ENCODE data around the gene IZUMO4. TPM values are rescaled to one million over a fixed set of nuclear protein-coding genes. Genes with fewer than 3 reads are reported as not detected.

IZUMO4 gene
- total RNA-seq, 1 donor from 2014 or later = not detected

DNA sequence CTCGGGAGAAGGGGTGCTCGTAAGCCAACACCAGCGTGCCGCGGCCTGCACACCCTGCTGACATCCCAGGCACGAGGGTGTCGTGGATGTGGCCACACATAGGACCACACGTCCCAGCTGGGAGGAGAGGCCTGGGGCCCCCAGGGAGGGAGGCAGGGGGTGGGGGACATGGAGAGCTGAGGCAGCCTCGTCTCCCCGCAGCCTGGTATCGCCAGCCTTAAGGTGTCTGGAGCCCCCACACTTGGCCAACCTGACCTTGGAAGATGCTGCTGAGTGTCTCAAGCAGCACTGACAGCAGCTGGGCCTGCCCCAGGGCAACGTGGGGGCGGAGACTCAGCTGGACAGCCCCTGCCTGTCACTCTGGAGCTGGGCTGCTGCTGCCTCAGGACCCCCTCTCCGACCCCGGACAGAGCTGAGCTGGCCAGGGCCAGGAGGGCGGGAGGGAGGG is 2.4 kb downstream of the IZUMO4 start:
- no peak overlapping the region for H3K9ac ChIP-seq
- H3K27ac Mint-ChIP-seq = no peak overlapping the region
- no peak for DNase-seq (ENCODE audit: low spot score)
- no peaks in the 10 kb centered on the region for H3K9me3 Mint-ChIP-seq
- H3K4me2 ChIP-seq = no peak overlapping the region
- no peaks in the 10 kb centered on the region for H3K36me3 ChIP-seq
- no peak overlapping the region for H3K4me3 ChIP-seq
- TF ChIP-seq, protein P1, sequence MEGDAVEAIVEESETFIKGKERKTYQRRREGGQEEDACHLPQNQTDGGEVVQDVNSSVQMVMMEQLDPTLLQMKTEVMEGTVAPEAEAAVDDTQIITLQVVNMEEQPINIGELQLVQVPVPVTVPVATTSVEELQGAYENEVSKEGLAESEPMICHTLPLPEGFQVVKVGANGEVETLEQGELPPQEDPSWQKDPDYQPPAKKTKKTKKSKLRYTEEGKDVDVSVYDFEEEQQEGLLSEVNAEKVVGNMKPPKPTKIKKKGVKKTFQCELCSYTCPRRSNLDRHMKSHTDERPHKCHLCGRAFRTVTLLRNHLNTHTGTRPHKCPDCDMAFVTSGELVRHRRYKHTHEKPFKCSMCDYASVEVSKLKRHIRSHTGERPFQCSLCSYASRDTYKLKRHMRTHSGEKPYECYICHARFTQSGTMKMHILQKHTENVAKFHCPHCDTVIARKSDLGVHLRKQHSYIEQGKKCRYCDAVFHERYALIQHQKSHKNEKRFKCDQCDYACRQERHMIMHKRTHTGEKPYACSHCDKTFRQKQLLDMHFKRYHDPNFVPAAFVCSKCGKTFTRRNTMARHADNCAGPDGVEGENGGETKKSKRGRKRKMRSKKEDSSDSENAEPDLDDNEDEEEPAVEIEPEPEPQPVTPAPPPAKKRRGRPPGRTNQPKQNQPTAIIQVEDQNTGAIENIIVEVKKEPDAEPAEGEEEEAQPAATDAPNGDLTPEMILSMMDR (IDR thresholded peaks at IDR 0.05) = no peak
- TF ChIP-seq EZH2phosphoT487 (IDR thresholded peaks at IDR 0.05) (no peak), EZH2 (IDR thresholded peaks at IDR 0.05) (no peak)
- H3K4me3 Mint-ChIP-seq = no peak overlapping the region
- no peak overlapping the region for H3K27ac ChIP-seq
- H3K4me1 Mint-ChIP-seq = peaks cover 13% of the 10 kb centered on the region
- H3F3A ChIP-seq (ENCODE audit: low read depth) = peaks cover 32% of the 10 kb centered on the region
- H3K27me3 Mint-ChIP-seq (ENCODE audit: insufficient read depth, low read depth) = peaks cover 9% of the 10 kb centered on the region
- H3K27me3 ChIP-seq = no peaks in the 10 kb centered on the region
- H4K20me1 ChIP-seq (ENCODE audit: low read depth) = peaks cover 32% of the 10 kb centered on the region
- peaks cover 25% of the 10 kb centered on the region for H3K79me2 ChIP-seq (ENCODE audit: low read depth)
- peaks cover 9% of the 10 kb centered on the region for H3K36me3 Mint-ChIP-seq
- no peaks in the 10 kb centered on the region for H3K9me3 ChIP-seq (ENCODE audit: low read depth)
- H2AFZ ChIP-seq (replicated peaks) = no peak overlapping the region
- peaks cover 7% of the 10 kb centered on the region for H3K4me1 ChIP-seq

DNA sequence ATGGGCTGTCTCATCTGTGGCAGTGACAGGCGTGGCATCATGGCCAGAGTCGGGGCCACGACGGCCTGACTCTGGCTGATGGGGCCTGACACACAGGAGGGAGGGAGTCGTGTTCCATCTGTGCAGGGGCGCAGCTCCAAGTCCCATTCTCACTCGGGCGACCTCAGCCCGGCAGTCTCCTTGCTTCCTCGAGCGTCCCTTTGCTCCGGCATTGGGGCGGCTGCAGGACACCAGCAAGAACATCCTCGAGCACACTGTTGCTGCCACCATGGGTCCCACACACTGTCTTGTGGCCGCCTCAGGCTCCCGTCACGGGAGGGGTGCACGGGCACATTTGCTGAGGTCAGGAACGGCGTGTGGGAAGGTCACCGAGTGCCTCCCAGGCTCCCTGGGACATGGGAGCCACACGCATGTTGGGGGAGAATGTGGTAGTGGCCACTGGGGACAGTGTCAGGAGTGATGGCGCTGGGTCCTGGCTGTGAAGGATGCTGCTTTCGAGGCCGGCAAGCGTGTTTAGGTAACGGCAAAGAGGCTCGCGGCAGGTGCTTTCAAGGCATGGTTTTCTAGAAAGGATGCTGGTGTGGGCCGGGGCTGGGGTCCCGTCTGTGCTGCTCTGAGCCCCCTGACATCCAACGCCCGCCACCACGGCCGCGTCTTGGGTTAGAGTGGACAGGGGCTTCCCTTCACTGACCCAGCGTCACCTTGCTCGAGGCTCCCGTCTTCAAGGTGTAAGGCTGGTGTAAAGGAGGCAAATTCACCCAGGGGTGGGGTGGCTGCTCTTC is 3.4 kb downstream of the IZUMO4 start:
- Histone ChIP-seq H3K9ac (no peak overlapping the region), H3K9me3 (ENCODE audit: low read depth) (no peaks in the 10 kb centered on the region), H3K36me3 (no peaks in the 10 kb centered on the region), H3K4me1 (peaks cover 7% of the 10 kb centered on the region), H3F3A (ENCODE audit: low read depth) (peaks cover 26% of the 10 kb centered on the region), H4K20me1 (ENCODE audit: low read depth) (peaks cover 32% of the 10 kb centered on the region), H3K27ac (no peak overlapping the region), H3K4me2 (no peak overlapping the region), H3K4me3 (no peak overlapping the region), H3K27me3 (no peaks in the 10 kb centered on the region), H3K79me2 (ENCODE audit: low read depth) (peaks cover 26% of the 10 kb centered on the region), H2AFZ (replicated peaks) (no peak overlapping the region)
- H3K27ac Mint-ChIP-seq = no peak overlapping the region
- peaks cover 17% of the 10 kb centered on the region for H3K36me3 Mint-ChIP-seq
- H3K9me3 Mint-ChIP-seq = no peaks in the 10 kb centered on the region
- no peak overlapping the region for H3K4me3 Mint-ChIP-seq
- H3K4me1 Mint-ChIP-seq = peaks cover 3% of the 10 kb centered on the region
- peaks cover 15% of the 10 kb centered on the region for H3K27me3 Mint-ChIP-seq (ENCODE audit: insufficient read depth, low read depth)
- TF ChIP-seq, protein P1 (IDR thresholded peaks at IDR 0.05) = no peak
- TF ChIP-seq EZH2 (IDR thresholded peaks at IDR 0.05) = no peak
- no peak for TF ChIP-seq EZH2phosphoT487 (IDR thresholded peaks at IDR 0.05)
- DNase-seq (ENCODE audit: low spot score) = no peak

DNA sequence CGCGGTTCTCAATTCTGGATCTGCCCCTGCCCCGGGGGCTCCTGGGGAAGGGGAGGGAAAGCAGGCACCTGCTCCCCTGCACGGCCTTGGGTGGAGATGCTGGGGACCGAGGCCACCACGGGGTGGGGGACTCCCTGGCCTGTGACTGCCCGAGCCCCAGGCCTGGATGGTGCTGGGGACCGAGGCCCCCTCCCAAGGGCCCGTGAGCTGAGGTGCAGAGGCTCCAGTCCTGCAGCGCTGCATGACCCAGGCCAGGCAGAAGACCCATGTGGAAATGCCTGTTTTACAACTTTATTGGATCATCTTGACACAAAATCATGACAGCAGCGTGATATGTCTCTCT is 4.0 kb downstream of the IZUMO4 start:
- no peak overlapping the region for H3K4me3 Mint-ChIP-seq
- peaks cover 20% of the 10 kb centered on the region for H3F3A ChIP-seq (ENCODE audit: low read depth)
- H3K36me3 Mint-ChIP-seq = peaks cover 22% of the 10 kb centered on the region
- H3K9ac ChIP-seq = no peak overlapping the region
- no peaks in the 10 kb centered on the region for H3K9me3 Mint-ChIP-seq
- peaks cover 2% of the 10 kb centered on the region for H3K4me1 Mint-ChIP-seq
- H3K27me3 ChIP-seq = no peaks in the 10 kb centered on the region
- H3K4me2 ChIP-seq = no peak overlapping the region
- H3K36me3 ChIP-seq = no peaks in the 10 kb centered on the region
- H3K4me3 ChIP-seq = no peak overlapping the region
- DNase-seq (ENCODE audit: low spot score) = no peak
- H4K20me1 ChIP-seq (ENCODE audit: low read depth) = peaks cover 32% of the 10 kb centered on the region
- H3K4me1 ChIP-seq = peaks cover 7% of the 10 kb centered on the region
- no peaks in the 10 kb centered on the region for H3K9me3 ChIP-seq (ENCODE audit: low read depth)
- TF ChIP-seq EZH2phosphoT487 (IDR thresholded peaks at IDR 0.05) (no peak), EZH2 (IDR thresholded peaks at IDR 0.05) (no peak)
- TF ChIP-seq, protein P1 (IDR thresholded peaks at IDR 0.05) = no peak
- H3K27me3 Mint-ChIP-seq (ENCODE audit: insufficient read depth, low read depth) = peaks cover 15% of the 10 kb centered on the region
- H3K27ac ChIP-seq = no peak overlapping the region
- H2AFZ ChIP-seq (replicated peaks) = no peak overlapping the region
- H3K79me2 ChIP-seq (ENCODE audit: low read depth) = peaks cover 22% of the 10 kb centered on the region
- no peak overlapping the region for H3K27ac Mint-ChIP-seq

Data from neural progenitor cell (in vitro differentiated cells).